ENCODE measurements around the gene PTPN11.

DNA sequence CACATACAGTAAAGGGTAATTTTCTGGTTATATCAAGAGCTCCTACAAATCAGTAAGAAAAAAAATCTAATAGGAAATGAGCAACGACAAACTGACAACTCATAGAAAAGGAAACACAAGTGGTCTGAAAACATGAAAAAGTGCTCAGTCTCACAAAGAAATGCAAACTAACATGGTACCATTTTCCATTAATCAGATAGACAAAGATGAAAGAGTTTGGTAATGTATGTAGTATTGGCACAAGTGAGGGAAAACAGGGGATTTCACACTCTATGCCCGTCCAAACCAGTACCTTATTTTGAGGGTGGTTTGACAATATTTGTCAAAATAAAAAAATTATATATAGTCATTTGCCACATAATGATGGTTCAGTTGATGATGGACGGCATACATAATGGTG is 13.2 kb downstream of the PTPN11 start:
- TF ChIP-seq ISX (CRISPR knock-in tag; conservative IDR thresholded peaks at IDR 0.05) (no peak), ZSCAN29 (CRISPR knock-in tag; conservative IDR thresholded peaks at IDR 0.05) (no peak)
